PC-3 (cell line): Measurements from ENCODE around the gene LINGO1.

Source experiments
- EZH2 ChIP-seq: fragments of 300-600 bp; sonication (generic); IDR thresholded peaks from one replicate; pipeline ENCODE4 v1.6.1; 2017; ENCODE audit warnings: antibody characterized with exemption, mild to moderate bottlenecking, low read length; ENCODE audit not compliant: unreplicated experiment
- TF ChIP-seq, protein P1 (sequence below): fragments of 300-600 bp; sonication (generic); conservative IDR thresholded peaks from 2 replicates; pipeline ENCODE4 v1.5.1; 2017; ENCODE audit warnings: antibody characterized with exemption, low read depth, mild to moderate bottlenecking, low read length

DNA sequence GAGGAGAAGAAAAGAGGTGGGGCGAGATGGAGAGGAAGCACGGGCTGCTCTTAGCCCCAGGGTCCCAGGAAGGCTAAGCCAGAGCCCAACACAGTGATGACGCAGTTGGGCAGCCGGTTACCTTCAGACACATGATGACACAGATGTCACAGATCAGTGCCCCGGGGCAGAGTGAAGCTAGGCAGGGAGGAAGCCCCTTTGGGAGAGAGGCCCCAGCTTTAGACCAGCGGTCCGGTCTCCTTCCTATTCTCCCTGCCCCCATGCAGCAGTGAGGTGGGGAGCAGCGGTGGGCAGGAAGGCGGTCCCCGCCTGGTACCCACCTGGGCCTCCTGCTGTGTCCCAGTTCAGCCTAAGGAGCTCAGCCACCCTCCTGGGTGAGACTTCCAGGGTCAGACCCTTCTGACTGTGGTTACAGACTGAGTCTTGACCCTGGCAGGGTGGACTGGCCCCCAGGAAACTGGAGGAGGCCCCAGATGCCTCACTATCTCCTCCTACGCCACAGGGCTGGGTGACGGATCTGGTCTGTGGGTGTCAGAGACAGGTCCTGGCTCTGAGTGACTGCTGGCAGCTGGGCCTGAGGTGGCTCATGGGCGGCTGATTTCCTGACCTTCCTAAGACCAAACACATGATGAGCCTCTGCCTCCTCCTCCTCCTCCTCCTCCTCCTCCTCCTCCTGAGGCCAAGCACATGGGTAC lies 38.8 kb upstream of the LINGO1 start:
- TF ChIP-seq, protein P1, sequence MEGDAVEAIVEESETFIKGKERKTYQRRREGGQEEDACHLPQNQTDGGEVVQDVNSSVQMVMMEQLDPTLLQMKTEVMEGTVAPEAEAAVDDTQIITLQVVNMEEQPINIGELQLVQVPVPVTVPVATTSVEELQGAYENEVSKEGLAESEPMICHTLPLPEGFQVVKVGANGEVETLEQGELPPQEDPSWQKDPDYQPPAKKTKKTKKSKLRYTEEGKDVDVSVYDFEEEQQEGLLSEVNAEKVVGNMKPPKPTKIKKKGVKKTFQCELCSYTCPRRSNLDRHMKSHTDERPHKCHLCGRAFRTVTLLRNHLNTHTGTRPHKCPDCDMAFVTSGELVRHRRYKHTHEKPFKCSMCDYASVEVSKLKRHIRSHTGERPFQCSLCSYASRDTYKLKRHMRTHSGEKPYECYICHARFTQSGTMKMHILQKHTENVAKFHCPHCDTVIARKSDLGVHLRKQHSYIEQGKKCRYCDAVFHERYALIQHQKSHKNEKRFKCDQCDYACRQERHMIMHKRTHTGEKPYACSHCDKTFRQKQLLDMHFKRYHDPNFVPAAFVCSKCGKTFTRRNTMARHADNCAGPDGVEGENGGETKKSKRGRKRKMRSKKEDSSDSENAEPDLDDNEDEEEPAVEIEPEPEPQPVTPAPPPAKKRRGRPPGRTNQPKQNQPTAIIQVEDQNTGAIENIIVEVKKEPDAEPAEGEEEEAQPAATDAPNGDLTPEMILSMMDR: no peak
- no peak for TF ChIP-seq EZH2
